ENCODE data around the gene TAF1B. TPM values are rescaled to one million over a fixed set of nuclear protein-coding genes. Genes with fewer than 3 reads are reported as not detected.

TAF1B gene
- total RNA-seq, 1 donor, result 13.7 TPM

- no peaks in the 10 kb centered on the region for H3K27me3 ChIP-seq (ENCODE audit: insufficient read depth, low read length)
- H3K4me3 ChIP-seq (ENCODE audit: low read length), result no peak overlapping the region
- H3K9me3 ChIP-seq (ENCODE audit: low read depth, low read length), result no peaks in the 10 kb centered on the region
- H3K4me1 ChIP-seq (ENCODE audit: insufficient read depth, low read length), result peaks cover 4% of the 10 kb centered on the region
These were observed 138.4 kb downstream of the TAF1B start for GRCh38 chr2:9981655-9982054.

GRCh38 chr2:9982248-9982647 is 139.0 kb downstream of the TAF1B start:
- Histone ChIP-seq H3K9me3 (ENCODE audit: low read depth, low read length) (no peaks in the 10 kb centered on the region), H3K4me1 (ENCODE audit: insufficient read depth, low read length) (peaks cover 4% of the 10 kb centered on the region), H3K4me3 (ENCODE audit: low read length) (no peak overlapping the region), H3K27me3 (ENCODE audit: insufficient read depth, low read length) (no peaks in the 10 kb centered on the region)

GRCh38 chr2:9982891-9983290 is 139.6 kb downstream of the TAF1B start:
- Histone ChIP-seq H3K4me1 (ENCODE audit: insufficient read depth, low read length) (peaks cover 4% of the 10 kb centered on the region), H3K9me3 (ENCODE audit: low read depth, low read length) (no peaks in the 10 kb centered on the region), H3K27me3 (ENCODE audit: insufficient read depth, low read length) (no peaks in the 10 kb centered on the region), H3K4me3 (ENCODE audit: low read length) (no peak overlapping the region)

GRCh38 chr2:9983401-9984216 is 140.3 kb downstream of the TAF1B start:
- no peaks in the 10 kb centered on the region for H3K27me3 ChIP-seq (ENCODE audit: insufficient read depth, low read length)
- no peaks in the 10 kb centered on the region for H3K9me3 ChIP-seq (ENCODE audit: low read depth, low read length)
- peaks cover 4% of the 10 kb centered on the region for H3K4me1 ChIP-seq (ENCODE audit: insufficient read depth, low read length)
- no peak overlapping the region for H3K4me3 ChIP-seq (ENCODE audit: low read length)

Other genes with a start within 250 kb of the TAF1B start
- 144 TPM for gene YWHAQ, start 212.5 kb upstream of the TAF1B start, total RNA-seq
- 3.9 TPM for gene GRHL1, start 108.2 kb downstream of the TAF1B start, total RNA-seq
- gene KLF11, start 200.1 kb downstream of the TAF1B start, total RNA-seq, result 37.7 TPM
- 0.10 TPM for gene CYS1, start 236.9 kb downstream of the TAF1B start, total RNA-seq